ENCODE data around the gene ITGA1.
"Not testable (repeated sequence)": the region's sequence is repeated elsewhere in the genome, so short reads cannot be mapped to it uniquely, and the experiment has no call there.

ITGA1 gene

DNA sequence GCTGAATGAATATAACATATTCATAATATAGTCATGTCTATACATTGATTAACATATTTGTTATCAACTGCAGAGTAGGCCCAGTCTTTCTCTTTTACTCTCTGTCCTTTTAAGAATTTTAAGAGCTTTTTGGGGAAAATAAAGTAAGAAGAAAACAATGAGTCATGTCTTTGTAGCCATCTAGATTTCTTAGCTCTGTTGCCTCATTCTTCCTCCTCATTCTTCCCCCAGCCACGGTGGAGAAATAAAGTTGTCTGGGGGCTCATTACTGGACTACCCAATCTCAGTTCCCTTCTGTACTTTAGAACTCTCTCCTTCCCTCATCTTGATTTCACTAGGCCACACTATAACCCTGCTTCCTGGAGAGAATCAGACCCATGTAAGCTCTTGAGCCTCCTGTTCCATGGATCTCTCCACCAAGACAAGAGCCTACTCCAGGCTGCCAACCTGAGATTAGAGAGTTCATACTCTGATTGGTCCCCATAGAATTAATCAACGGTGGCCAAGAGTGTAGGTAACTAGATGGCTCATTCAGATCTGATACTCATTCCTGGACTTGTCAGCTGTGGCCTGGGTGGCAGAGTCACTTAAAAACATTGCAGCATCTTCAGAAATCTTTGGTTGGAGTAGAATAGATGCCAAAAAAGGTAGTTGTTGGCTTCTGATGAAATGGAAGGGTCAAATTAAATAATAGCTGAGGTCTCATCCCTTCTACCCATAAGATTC, 44.2 kb downstream of the ITGA1 start:
- DNase-seq (ENCODE audit: low read depth), result no peak

DNA sequence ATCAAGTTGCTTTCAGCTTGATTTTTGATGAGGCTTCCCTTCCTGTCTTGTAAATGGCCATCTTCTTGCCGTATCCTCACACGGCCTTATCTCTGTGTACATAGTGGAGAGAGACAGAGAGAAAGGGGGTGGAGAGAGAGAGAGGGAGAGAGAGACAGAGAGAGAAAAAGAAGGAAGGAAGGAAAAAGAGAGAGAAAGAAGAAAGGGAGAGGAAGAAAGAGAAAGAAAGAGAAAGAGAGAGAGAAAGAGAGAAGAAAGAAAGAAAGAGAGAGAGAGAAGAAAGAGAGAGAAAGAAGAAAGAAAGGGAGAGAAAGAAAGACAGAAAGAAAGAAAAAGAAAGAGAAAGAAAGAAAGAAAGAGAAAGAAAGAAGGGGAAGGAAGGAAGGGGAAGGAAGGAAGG, 46.6 kb downstream of the ITGA1 start:
- DNase-seq (ENCODE audit: low read depth), result no peak

DNA sequence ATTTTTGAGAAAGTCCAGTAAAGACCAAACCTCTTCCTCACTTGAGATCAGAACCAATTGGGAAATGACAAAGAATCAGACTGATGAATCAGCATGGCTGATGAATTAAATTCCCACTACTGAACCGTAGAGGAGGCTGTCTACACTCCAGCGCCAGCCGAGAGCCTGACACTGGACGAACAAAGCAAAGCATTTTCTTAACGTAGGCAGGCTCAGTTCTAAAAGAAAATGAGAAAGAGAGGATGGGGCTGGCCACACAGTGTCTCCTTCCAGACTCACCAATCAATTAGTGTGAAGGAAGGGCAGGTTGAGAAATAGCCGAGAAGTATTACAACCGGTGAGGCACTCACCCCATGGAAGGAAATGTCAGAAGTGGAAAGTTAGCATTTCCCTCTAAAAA, 49.4 kb downstream of the ITGA1 start:
- no peak for DNase-seq (ENCODE audit: low read depth)

DNA sequence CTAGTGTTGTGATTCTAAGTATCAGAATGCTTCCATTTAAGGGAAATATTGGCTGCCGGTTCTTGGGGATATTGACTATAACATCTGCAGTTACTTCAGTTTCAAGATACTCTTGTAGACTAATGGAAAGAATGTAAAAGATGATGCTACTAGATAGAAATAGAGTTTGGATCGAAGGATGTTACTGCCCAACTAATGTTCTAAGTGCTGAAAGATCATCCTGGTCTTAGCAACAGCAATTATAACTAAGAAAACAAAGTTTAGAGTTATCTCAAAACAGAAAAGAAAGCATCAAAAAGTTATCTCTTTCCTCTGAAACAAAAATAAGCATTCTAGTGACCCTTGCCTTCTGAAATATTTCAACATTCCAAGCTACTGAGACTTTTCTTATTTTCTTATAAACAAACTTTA, 49.9 kb downstream of the ITGA1 start:
- DNase-seq (ENCODE audit: low read depth), result no peak

GRCh38 chr5:52838326-52839015, 50.8 kb downstream of the ITGA1 start:
- DNase-seq (ENCODE audit: low read depth), result no peak

DNA sequence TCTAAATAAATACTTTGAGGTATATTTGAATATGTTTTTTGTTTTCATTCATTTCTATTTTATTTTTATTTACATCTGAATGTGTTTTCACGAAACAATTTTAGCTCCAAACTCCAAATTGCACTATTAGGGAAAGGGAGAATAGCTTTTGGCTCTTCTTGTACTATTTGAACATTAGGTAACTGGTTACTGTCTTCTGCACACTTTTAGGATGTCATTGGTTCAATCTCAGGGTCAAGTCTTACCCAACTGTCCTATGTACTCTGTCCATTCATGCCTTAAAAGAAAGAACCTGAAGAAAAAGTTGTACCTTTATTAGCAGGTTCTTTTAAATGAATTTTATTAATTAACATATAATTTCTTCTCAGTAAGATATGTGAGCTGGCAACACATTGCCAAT, 51.6 kb downstream of the ITGA1 start:
- DNase-seq (ENCODE audit: low read depth), result no peak

GRCh38 chr5:52840277-52841050, 52.7 kb downstream of the ITGA1 start:
- DNase-seq (ENCODE audit: low read depth), result no peak

GRCh38 chr5:52841114-52841513, 53.4 kb downstream of the ITGA1 start:
- DNase-seq (ENCODE audit: low read depth), result no peak

DNA sequence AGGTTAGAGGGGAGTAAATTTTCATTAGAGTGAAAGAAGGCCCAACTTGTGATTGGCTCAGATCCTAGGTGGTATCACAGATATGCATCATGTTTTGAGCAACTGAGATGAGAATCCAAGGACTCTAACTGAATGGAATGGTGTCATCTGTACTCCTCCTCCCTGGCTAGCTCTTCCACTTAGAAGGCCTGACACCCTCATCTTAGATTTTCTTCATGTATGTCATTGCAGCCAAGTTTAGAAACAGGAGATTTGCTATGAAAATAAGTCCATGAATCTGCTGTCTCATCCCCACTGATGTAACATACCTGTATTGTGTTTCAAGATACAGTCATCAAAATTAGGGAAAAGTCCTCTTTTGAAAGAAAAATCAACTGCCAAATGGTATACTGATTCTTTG, 54.4 kb downstream of the ITGA1 start:
- DNase-seq (ENCODE audit: low read depth), result no peak

DNA sequence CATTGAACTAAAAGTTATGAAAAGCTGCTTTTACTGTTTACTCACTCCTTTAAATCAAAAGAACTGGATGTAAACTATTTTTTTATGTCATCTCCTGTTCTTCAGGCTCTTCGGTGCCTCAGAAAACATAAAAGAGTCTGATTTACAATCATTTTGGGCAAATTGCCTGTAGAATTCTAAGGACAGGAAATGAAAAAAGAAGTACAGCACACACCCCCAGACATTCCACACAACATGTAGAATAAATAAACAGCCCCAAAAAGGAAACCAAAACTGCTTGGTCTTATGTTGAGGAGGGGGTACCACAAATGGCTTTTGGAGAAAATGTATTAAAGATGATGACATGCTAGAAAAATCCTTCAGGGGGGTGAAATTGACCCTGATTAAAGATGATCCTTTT, 57.2 kb downstream of the ITGA1 start:
- no peak for DNase-seq (ENCODE audit: low read depth)

- DNase-seq (ENCODE audit: low read depth), result no peak
Measured at GRCh38 chr5:52846182-52846842, 58.6 kb downstream of the ITGA1 start.

GRCh38 chr5:52848688-52849087, 61.0 kb downstream of the ITGA1 start:
- not testable (repeated sequence) for DNase-seq (ENCODE audit: low read depth)

DNA sequence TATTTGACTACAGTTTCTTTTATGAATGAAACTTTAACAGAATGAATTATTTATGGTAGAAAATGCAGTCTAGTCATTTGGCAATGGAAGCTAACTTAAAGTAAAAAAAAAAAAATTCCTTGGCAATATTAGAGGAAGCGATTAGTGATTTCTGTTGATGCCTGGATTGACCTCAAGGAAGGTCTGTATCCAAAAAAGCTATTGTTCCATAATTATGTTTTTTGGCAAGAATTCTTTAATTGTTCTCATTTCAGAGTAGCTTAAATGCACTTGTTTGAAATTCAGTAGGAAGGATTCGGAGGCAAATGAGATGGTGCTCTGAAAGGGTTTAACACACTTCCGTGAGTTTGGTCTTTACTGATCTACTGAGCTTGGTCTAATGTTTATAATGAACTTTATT, 61.8 kb downstream of the ITGA1 start:
- DNase-seq (ENCODE audit: low read depth), result no peak

DNA sequence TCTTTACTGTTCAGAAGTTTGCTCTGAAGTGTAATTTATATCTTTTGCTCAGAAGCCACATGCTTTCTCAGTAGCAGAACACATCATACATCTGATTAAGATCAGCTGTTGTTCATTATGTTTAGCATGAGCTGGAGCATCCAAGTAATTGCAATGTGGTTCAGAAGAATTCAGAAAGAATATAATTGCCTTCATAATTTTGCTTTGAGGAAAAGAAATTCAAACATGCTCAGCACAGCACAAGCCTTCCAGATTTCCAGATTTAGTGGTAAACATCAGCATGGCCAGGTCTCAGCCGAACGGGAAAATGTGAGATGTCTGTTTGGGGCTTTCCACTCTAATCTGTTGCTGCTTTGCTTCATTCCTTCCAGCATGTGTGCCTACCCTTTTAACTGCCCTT, 65.9 kb downstream of the ITGA1 start:
- DNase-seq (ENCODE audit: low read depth), result no peak

DNA sequence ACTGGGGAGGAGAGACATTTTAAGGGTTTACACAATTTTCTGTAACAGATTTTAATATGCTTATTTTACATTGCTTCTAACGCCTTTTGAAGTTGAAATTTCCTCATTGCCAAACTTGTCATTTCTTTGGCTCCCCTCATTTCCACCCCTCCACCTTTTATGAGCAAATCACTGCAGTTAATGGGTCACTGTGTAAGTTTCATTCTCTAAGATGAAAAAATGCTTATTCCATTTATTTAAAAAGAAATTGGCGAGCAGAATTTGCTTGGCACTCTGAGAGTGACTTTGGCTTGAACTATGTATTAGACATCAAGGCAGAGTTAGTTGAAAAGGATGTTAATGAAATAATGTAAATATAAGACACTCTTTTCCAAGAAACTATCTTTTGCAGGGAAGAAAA, 66.6 kb downstream of the ITGA1 start:
- DNase-seq (ENCODE audit: low read depth), result no peak

DNA sequence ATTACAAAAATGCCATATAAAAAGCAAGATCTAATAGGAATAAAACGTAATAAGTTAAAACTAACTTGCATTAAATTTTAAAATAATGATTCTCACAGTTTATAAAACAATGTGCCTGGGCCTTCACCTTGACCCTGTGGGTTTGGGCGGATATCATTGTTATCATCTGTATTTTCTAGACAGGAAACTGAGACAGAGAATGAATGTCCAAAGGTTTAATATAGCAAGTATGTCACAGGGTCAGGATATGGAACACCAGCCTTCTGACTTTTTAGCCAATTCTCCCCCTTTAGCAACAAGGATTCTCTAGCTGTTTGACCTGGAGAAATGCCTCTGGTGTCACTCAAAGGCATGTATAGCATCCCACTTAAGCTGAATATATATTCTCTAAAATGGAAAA, 67.2 kb downstream of the ITGA1 start:
- no peak for DNase-seq (ENCODE audit: low read depth)

DNA sequence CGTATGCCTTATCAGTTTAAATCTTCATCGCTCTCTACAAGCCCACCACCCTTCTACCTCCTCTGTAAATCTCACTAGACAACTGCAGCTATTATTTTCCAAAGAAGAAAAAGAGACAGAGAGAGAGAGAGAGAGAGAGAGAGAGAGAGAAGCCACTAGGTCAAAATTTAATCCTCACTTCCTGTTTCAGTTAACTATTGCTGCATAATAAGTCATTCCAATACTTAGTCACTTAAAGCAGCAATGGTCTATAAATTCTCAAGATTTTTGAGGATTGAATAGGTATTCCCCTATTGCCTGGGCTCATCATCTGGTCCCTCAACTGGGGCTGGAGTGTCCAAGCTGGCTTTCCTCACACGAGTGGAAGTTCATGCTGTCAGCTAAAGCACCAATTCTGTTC, 68.8 kb downstream of the ITGA1 start:
- DNase-seq (ENCODE audit: low read depth), result no peak

DNA sequence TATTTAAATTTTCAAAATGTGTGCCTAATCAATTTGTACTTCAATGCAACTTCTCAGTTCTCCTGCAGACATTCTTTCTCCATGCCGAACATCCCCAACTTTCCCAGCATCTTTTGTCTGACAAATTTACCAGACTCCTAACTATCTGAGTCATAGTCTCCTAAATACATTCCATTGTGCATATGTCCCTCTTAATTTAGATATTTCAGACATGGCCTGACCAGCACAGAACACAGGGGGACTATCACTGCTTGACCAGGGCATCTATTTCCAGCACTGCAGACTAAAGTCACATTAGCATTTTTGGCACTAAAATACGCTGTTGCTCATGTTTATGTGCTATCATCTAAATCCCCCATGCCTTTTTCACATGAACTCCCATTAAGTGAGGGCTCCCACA, 71.9 kb downstream of the ITGA1 start:
- DNase-seq (ENCODE audit: low read depth), result no peak

- no peak for DNase-seq (ENCODE audit: low read depth)
Measured at GRCh38 chr5:52861368-52861767, 73.7 kb downstream of the ITGA1 start.

DNA sequence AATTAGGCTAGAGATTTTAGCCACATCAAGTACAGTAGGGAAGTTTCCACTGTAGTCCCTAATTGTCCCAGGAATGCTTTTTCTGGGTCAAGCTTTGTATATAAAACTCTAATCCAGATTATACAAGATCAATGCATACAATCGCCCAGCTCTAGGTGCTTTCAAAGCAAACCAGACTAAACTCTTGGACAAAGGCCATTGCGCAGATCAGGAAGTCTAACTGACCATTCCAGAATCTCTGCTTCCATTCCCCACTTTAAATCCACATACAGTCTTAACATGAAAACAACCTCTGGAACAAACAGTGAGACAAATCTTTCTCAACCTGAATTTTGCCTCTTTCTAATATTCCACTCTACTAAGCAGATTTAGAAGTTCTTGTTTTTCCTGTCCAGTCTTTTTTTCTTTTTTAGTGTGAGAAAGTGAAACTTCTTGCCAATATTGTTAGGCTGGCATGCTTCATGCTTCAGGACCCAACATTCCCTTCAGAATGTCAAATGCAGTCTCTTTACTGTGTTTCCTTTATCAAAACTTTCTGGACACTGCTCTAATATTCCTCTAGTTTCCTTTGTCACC, 76.1 kb downstream of the ITGA1 start:
- no peak for DNase-seq (ENCODE audit: low read depth)

DNA sequence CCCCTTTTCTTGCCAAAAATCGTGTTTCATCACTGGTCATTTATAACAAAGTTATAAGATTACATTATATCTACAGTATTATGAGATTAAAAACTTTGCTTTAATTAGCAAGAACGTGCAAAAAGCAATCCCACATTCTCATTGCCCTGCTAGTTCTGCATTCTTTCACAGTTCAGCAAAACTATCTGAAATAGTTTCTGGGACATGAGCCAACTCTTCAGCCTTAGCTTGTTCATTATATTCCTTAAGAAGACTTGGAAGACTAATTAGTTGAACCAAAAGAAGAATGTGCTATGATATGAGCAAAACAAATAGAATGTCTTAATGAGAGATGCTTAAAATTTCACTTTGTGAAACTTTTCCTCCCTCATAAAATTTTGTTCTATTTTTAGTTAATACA, 76.7 kb downstream of the ITGA1 start:
- no peak for DNase-seq (ENCODE audit: low read depth)

- DNase-seq (ENCODE audit: low read depth), result no peak
Measured at GRCh38 chr5:52864884-52865283, 77.2 kb downstream of the ITGA1 start.
